ENCODE data around the gene ZIK1. TPM values are rescaled to one million over a fixed set of nuclear protein-coding genes. Genes with fewer than 3 reads are reported as not detected.

ZIK1 gene
- total RNA-seq, 1 experiment from 2014 or later = 0.11 TPM

GRCh38 chr19:57587529-57587928 lies 3.6 kb downstream of the ZIK1 start:
- Histone ChIP-seq H3K4me2 (ENCODE audit: low read depth, low read length, poor library complexity, severe bottlenecking) (no peak overlapping the region), H3K27me3 (ENCODE audit: low read length) (no peaks in the 10 kb centered on the region), H3K9me3 (ENCODE audit: low read length) (peaks cover 45% of the 10 kb centered on the region), H3K79me2 (ENCODE audit: low read length) (no peaks in the 10 kb centered on the region), H3K9ac (ENCODE audit: low read length) (no peak overlapping the region), H3K4me3 (ENCODE audit: low read length) (no peak overlapping the region), H3K36me3 (ENCODE audit: insufficient read depth, low read length) (no peaks in the 10 kb centered on the region; the same call in 1 of the 2 replicates), H2AFZ (ENCODE audit: low read length) (no peak overlapping the region), H3K9me2 (replicated peaks; ENCODE audit: insufficient read depth, low read length) (no peaks in the 10 kb centered on the region), H4K20me1 (ENCODE audit: insufficient read depth, low read depth, low read length) (no peaks in the 10 kb centered on the region), H3K4me1 (ENCODE audit: low read length) (no peaks in the 10 kb centered on the region), H3K27ac (ENCODE audit: low read length) (no peak overlapping the region)
- DNase-seq = no peak

GRCh38 chr19:57599377-57599760 lies 15.4 kb downstream of the ZIK1 start:
- Histone ChIP-seq H2AFZ (ENCODE audit: low read length) (peak overlapping the region; percentile 82), H3K4me3 (ENCODE audit: low read length) (peak overlapping the region; percentile 86), H3K9ac (ENCODE audit: low read length) (peak overlapping the region; percentile 75), H3K4me1 (ENCODE audit: low read length) (peaks cover 12% of the 10 kb centered on the region), H3K27ac (ENCODE audit: low read length) (no peak overlapping the region), H3K9me2 (replicated peaks; ENCODE audit: insufficient read depth, low read length) (no peaks in the 10 kb centered on the region), H3K27me3 (ENCODE audit: low read length) (no peaks in the 10 kb centered on the region), H3K36me3 (ENCODE audit: insufficient read depth, low read length) (peaks cover 33% of the 10 kb centered on the region), H3K9me3 (ENCODE audit: low read length) (peaks cover 46% of the 10 kb centered on the region), H4K20me1 (ENCODE audit: insufficient read depth, low read depth, low read length) (no peaks in the 10 kb centered on the region), H3K79me2 (ENCODE audit: low read length) (peaks cover 27% of the 10 kb centered on the region), H3K4me2 (ENCODE audit: low read depth, low read length, poor library complexity, severe bottlenecking) (peak overlapping the region; percentile 92)
- DNase-seq = no peak

GRCh38 chr19:57599761-57600383 lies 15.9 kb downstream of the ZIK1 start, which contains the start of gene ZNF530:
Gene ZNF530, plus strand, starts transcription at chr19:57599885. Its CDS starts 4,461 bp downstream, at chr19:57604346.
- Histone ChIP-seq H4K20me1 (ENCODE audit: insufficient read depth, low read depth, low read length) (no peaks in the 10 kb centered on the region), H3K36me3 (ENCODE audit: insufficient read depth, low read length) (peaks cover 38% of the 10 kb centered on the region), H3K27ac (ENCODE audit: low read length) (no peak within 1 kb of the TSS), H3K27me3 (ENCODE audit: low read length) (no peaks in the 10 kb centered on the region), H3K4me1 (ENCODE audit: low read length) (peaks cover 12% of the 10 kb centered on the region), H3K9me2 (replicated peaks; ENCODE audit: insufficient read depth, low read length) (no peaks in the 10 kb centered on the region), H3K9ac (ENCODE audit: low read length) (peak within 1 kb of the TSS; percentile 75), H3K79me2 (ENCODE audit: low read length) (peaks cover 27% of the 10 kb centered on the region), H3K9me3 (ENCODE audit: low read length) (peaks cover 51% of the 10 kb centered on the region), H3K4me3 (ENCODE audit: low read length) (peak within 1 kb of the TSS; percentile 86), H2AFZ (ENCODE audit: low read length) (peak within 1 kb of the TSS; percentile 82), H3K4me2 (ENCODE audit: low read depth, low read length, poor library complexity, severe bottlenecking) (peak within 1 kb of the TSS; percentile 92)
- DNase-seq = peak; percentile 99

- no peaks in the 10 kb centered on the region for H3K27me3 ChIP-seq (ENCODE audit: low read length)
- H2AFZ ChIP-seq (ENCODE audit: low read length) = no peak overlapping the region
- no peaks in the 10 kb centered on the region for H4K20me1 ChIP-seq (ENCODE audit: insufficient read depth, low read depth, low read length)
- DNase-seq = no peak
- peaks cover 68% of the 10 kb centered on the region for H3K9me3 ChIP-seq (ENCODE audit: low read length)
- H3K27ac ChIP-seq (ENCODE audit: low read length) = no peak overlapping the region
- no peak overlapping the region for H3K4me2 ChIP-seq (ENCODE audit: low read depth, low read length, poor library complexity, severe bottlenecking)
- no peaks in the 10 kb centered on the region for H3K4me1 ChIP-seq (ENCODE audit: low read length)
- no peak overlapping the region for H3K4me3 ChIP-seq (ENCODE audit: low read length)
- H3K36me3 ChIP-seq (ENCODE audit: insufficient read depth, low read length) = peaks cover 62% of the 10 kb centered on the region
- no peaks in the 10 kb centered on the region for H3K9me2 ChIP-seq (replicated peaks; ENCODE audit: insufficient read depth, low read length)
- H3K9ac ChIP-seq (ENCODE audit: low read length) = no peak overlapping the region
- peaks cover 5% of the 10 kb centered on the region for H3K79me2 ChIP-seq (ENCODE audit: low read length)
Measured at GRCh38 chr19:57606931-57607330, 23.0 kb downstream of the ZIK1 start.

- Histone ChIP-seq H3K27me3 (ENCODE audit: low read length) (no peaks in the 10 kb centered on the region), H3K4me2 (ENCODE audit: low read depth, low read length, poor library complexity, severe bottlenecking) (no peak overlapping the region), H3K9me3 (ENCODE audit: low read length) (peaks cover 59% of the 10 kb centered on the region), H3K4me3 (ENCODE audit: low read length) (no peak overlapping the region), H3K9me2 (replicated peaks; ENCODE audit: insufficient read depth, low read length) (no peaks in the 10 kb centered on the region), H3K79me2 (ENCODE audit: low read length) (peaks cover 21% of the 10 kb centered on the region), H3K36me3 (ENCODE audit: insufficient read depth, low read length) (peaks cover 43% of the 10 kb centered on the region), H3K27ac (ENCODE audit: low read length) (no peak overlapping the region), H3K9ac (ENCODE audit: low read length) (no peak overlapping the region), H3K4me1 (ENCODE audit: low read length) (peaks cover 10% of the 10 kb centered on the region), H4K20me1 (ENCODE audit: insufficient read depth, low read depth, low read length) (no peaks in the 10 kb centered on the region), H2AFZ (ENCODE audit: low read length) (no peak overlapping the region)
- DNase-seq = no peak
Measured at GRCh38 chr19:57611113-57611512, 27.2 kb downstream of the ZIK1 start.

- Histone ChIP-seq H3K4me3 (ENCODE audit: low read length) (peak within 1 kb of the TSS; percentile 87), H4K20me1 (ENCODE audit: insufficient read depth, low read depth, low read length) (no peaks in the 10 kb centered on the region), H3K4me2 (ENCODE audit: low read depth, low read length, poor library complexity, severe bottlenecking) (peak within 1 kb of the TSS; percentile 76), H3K27me3 (ENCODE audit: low read length) (no peaks in the 10 kb centered on the region), H3K36me3 (ENCODE audit: insufficient read depth, low read length) (peaks cover 49% of the 10 kb centered on the region), H3K9ac (ENCODE audit: low read length) (peak within 1 kb of the TSS; percentile 79), H3K4me1 (ENCODE audit: low read length) (peaks cover 10% of the 10 kb centered on the region), H3K9me2 (replicated peaks; ENCODE audit: insufficient read depth, low read length) (no peaks in the 10 kb centered on the region), H2AFZ (ENCODE audit: low read length) (peak within 1 kb of the TSS; percentile 78), H3K27ac (ENCODE audit: low read length) (no peak within 1 kb of the TSS; the same call in 1 of the 2 replicates), H3K79me2 (ENCODE audit: low read length) (peaks cover 51% of the 10 kb centered on the region), H3K9me3 (ENCODE audit: low read length) (peaks cover 67% of the 10 kb centered on the region)
- peak; percentile 99 for DNase-seq
Measured at GRCh38 chr19:57613941-57614743, 30.2 kb downstream of the ZIK1 start, which contains the start of gene ZNF134. Gene ZNF134, plus strand, starts transcription at chr19:57614242. Its CDS starts 5,227 bp downstream, at chr19:57619469.

GRCh38 chr19:57615346-57615745 lies 31.4 kb downstream of the ZIK1 start:
- Histone ChIP-seq H3K4me2 (ENCODE audit: low read depth, low read length, poor library complexity, severe bottlenecking) (peak overlapping the region; percentile 76), H3K9ac (ENCODE audit: low read length) (no peak overlapping the region), H3K36me3 (ENCODE audit: insufficient read depth, low read length) (peaks cover 61% of the 10 kb centered on the region), H3K4me3 (ENCODE audit: low read length) (peak overlapping the region; percentile 87), H4K20me1 (ENCODE audit: insufficient read depth, low read depth, low read length) (no peaks in the 10 kb centered on the region), H3K4me1 (ENCODE audit: low read length) (peaks cover 10% of the 10 kb centered on the region), H3K27ac (ENCODE audit: low read length) (no peak overlapping the region), H2AFZ (ENCODE audit: low read length) (no peak overlapping the region), H3K27me3 (ENCODE audit: low read length) (no peaks in the 10 kb centered on the region), H3K79me2 (ENCODE audit: low read length) (peaks cover 63% of the 10 kb centered on the region), H3K9me3 (ENCODE audit: low read length) (peaks cover 76% of the 10 kb centered on the region), H3K9me2 (replicated peaks; ENCODE audit: insufficient read depth, low read length) (no peaks in the 10 kb centered on the region)
- DNase-seq = peak; percentile 61

- Histone ChIP-seq H2AFZ (ENCODE audit: low read length) (no peak overlapping the region), H3K27ac (ENCODE audit: low read length) (no peak overlapping the region), H3K9me2 (replicated peaks; ENCODE audit: insufficient read depth, low read length) (no peaks in the 10 kb centered on the region), H3K9me3 (ENCODE audit: low read length) (peaks cover 96% of the 10 kb centered on the region), H3K9ac (ENCODE audit: low read length) (no peak overlapping the region), H3K79me2 (ENCODE audit: low read length) (peaks cover 71% of the 10 kb centered on the region), H3K4me3 (ENCODE audit: low read length) (no peak overlapping the region), H3K4me2 (ENCODE audit: low read depth, low read length, poor library complexity, severe bottlenecking) (no peak overlapping the region), H4K20me1 (ENCODE audit: insufficient read depth, low read depth, low read length) (no peaks in the 10 kb centered on the region), H3K27me3 (ENCODE audit: low read length) (no peaks in the 10 kb centered on the region), H3K4me1 (ENCODE audit: low read length) (no peaks in the 10 kb centered on the region), H3K36me3 (ENCODE audit: insufficient read depth, low read length) (peaks cover 90% of the 10 kb centered on the region)
- DNase-seq = peak; percentile 52
Measured at GRCh38 chr19:57620673-57621348, 36.9 kb downstream of the ZIK1 start.
